Measurements from ENCODE around the gene DOCK2.

DNA sequence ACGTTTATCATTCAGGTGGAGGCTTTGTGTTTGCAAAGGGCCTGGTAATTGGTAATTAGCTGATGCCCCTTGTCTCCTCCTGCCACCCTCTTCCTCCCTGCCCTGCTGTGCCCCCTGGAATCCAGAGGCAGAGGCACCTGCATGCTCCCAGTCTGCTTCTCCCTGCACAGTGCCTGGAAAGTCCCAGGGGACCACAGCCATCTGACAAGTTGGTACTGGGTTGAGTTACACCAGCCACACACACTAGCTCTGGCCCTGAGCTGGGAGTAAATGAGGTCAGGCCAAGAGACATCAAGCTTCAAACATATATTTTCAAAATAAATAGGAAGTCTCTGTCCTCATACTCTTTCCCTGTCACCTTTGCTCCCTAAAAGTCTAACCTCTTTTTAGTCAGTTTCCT lies 286.9 kb downstream of the DOCK2 start:
- TF ChIP-seq EZH2 (IDR thresholded peaks at IDR 0.05) (no peak), FOXP2 (optimal IDR thresholded peaks at IDR 0.05; ENCODE audit: control extremely low read depth, extremely low read length, insufficient read depth) (no peak), POLR2AphosphoS5 (IDR thresholded peaks at IDR 0.05; ENCODE audit: borderline replicate concordance, low read depth, low read length) (no peak)
